T1000 (cell line): ENCODE results near the gene GNB1.
A peak's percentile ranks its signal among the peaks of the same experiment; 100 is the strongest.

Experiments
- DNase-seq: peaks from one replicate; lab custom pipeline; 2025; ENCODE audit warnings: mixed read lengths; lab: John Stamatoyannopoulos, UW

The GNB1 gene

GRCh38 chr1:1781526-1781903 lies 109.4 kb downstream of the GNB1 start:
- no peak for DNase-seq

- no peak for DNase-seq
Observed at GRCh38 chr1:1780598-1781525, 110.0 kb downstream of the GNB1 start.

GRCh38 chr1:1779691-1780597 lies 110.9 kb downstream of the GNB1 start:
- no peak for DNase-seq

- no peak for DNase-seq
Observed at GRCh38 chr1:1779320-1779675, 111.6 kb downstream of the GNB1 start.

- DNase-seq = no peak
Observed at GRCh38 chr1:1778663-1779319, 112.1 kb downstream of the GNB1 start.

- peak; percentile 59 for DNase-seq
Observed at GRCh38 chr1:1777950-1778662, 112.8 kb downstream of the GNB1 start, which contains the start of gene NADK. NADK (minus strand) TSS chr1:1778470; CDS start chr1:1765406, 13,064 bp downstream.

GRCh38 chr1:1777583-1777899 lies 113.3 kb downstream of the GNB1 start:
- DNase-seq = no peak

- no peak for DNase-seq
Observed at GRCh38 chr1:1776672-1777582, 114.0 kb downstream of the GNB1 start.

- DNase-seq = no peak
Observed at GRCh38 chr1:1775327-1776226, 115.3 kb downstream of the GNB1 start.

GRCh38 chr1:1773874-1774273 lies 117.0 kb downstream of the GNB1 start:
- DNase-seq = no peak

GRCh38 chr1:1771096-1771495 lies 119.8 kb downstream of the GNB1 start:
- no peak for DNase-seq

GRCh38 chr1:1770102-1770501 lies 120.8 kb downstream of the GNB1 start:
- no peak for DNase-seq

- DNase-seq = no peak
Observed at GRCh38 chr1:1768249-1768992, 122.5 kb downstream of the GNB1 start.

GRCh38 chr1:1764876-1765470 lies 125.9 kb downstream of the GNB1 start:
- no peak for DNase-seq

- peak; percentile 91 for DNase-seq
Observed at GRCh38 chr1:1763657-1764621, 126.9 kb downstream of the GNB1 start.

GRCh38 chr1:1761504-1762376 lies 129.1 kb downstream of the GNB1 start:
- no peak for DNase-seq
